PFSK-1 (cell line): Measurements from ENCODE around the gene VPS11.

Experiments
- POLR2AphosphoS5 ChIP-seq: IDR thresholded peaks from 2 replicates; pipeline ENCODE4 v1.6.1; 2012; ENCODE audit warnings: low read depth, mild to moderate bottlenecking, control low read depth, low read length, moderate library complexity
- SIN3A ChIP-seq: IDR thresholded peaks from 2 replicates; pipeline ENCODE4 v1.6.1; 2012; ENCODE audit warnings: mild to moderate bottlenecking, low read length, moderate library complexity, borderline replicate concordance; ENCODE audit not compliant: insufficient read depth
- TAF1 ChIP-seq: IDR thresholded peaks from 2 replicates; pipeline ENCODE4 v1.6.1; 2012; ENCODE audit warnings: low read length, control low read depth, borderline replicate concordance; ENCODE audit not compliant: insufficient read depth

GRCh38 chr11:119099711-119100110, 32.1 kb downstream of the VPS11 start:
- no peak for TF ChIP-seq POLR2AphosphoS5
- no peak for TF ChIP-seq SIN3A
- TF ChIP-seq TAF1: no peak
